K562 (cell line): ENCODE measurements around the gene BNIPL. TPM values are rescaled to one million over a fixed set of nuclear protein-coding genes. Genes with fewer than 3 reads are reported as not detected.
A peak's percentile ranks its signal among the peaks of the same experiment; 100 is the strongest.

ENCODE experiments used
- BCL6 ChIP-seq: fragments of 250-450 bp; sonication (Bioruptor Pico); IDR thresholded peaks from 2 replicates; pipeline ENCODE4 v1.4.0; 2020
- BCLAF1 ChIP-seq, 2 experiments: fragments of 450-650 bp in 1 of 2; IDR thresholded peaks; 2 replicates each; pipeline ENCODE4 v1.6.1; 2011 to 2017; ENCODE audit warnings: low read depth in 2 of 2, antibody characterized with exemption in 1 of 2, borderline replicate concordance in 1 of 2, low read length in 1 of 2, mild to moderate bottlenecking in 1 of 2, mixed read lengths in 1 of 2; ENCODE audit not compliant: control insufficient read depth in 1 of 2
- CHD7 ChIP-seq: fragments of 200-600 bp; sonication (generic); IDR thresholded peaks from one replicate; pipeline ENCODE4 v1.6.1; 2012; ENCODE audit warnings: mild to moderate bottlenecking, low read depth, low read length, inconsistent platforms
- EP300 ChIP-seq: IDR thresholded peaks from 2 replicates; pipeline ENCODE4 v1.6.1; 2012; ENCODE audit warnings: low read length, improper control_type of control experiment
- ID3 ChIP-seq, 2 experiments: fragments of 250-450 bp in 1 of 2; fragments of 450-650 bp in 1 of 2; sonication (Bioruptor Pico) in 1 of 2; IDR thresholded peaks; 2 replicates each; pipeline versions ENCODE4 v1.6.1 to v1.8.0; 2016 to 2021; ENCODE audit warnings: mild to moderate bottlenecking in 2 of 2, moderate library complexity in 2 of 2, missing compliant biosample characterization in 1 of 2, missing genetic modification characterization in 1 of 2
- KLF6 ChIP-seq: fragments of 250-450 bp; sonication (Bioruptor Pico); IDR thresholded peaks from 2 replicates; pipeline ENCODE4 v1.4.0; 2020; ENCODE audit warnings: mild to moderate bottlenecking, moderate library complexity, borderline replicate concordance
- LCOR ChIP-seq: sonication (generic); formaldehyde crosslinking; IDR thresholded peaks from 2 replicates; pipeline ENCODE4 v1.8.0; 2022; ENCODE audit warnings: mild to moderate bottlenecking, missing genetic modification reagents
- TRIM28 ChIP-seq: fragments of 450-650 bp; IDR thresholded peaks from 2 replicates; pipeline ENCODE4 v1.6.1; 2017
- YBX1 ChIP-seq: fragments of 450-650 bp; IDR thresholded peaks from 2 replicates; pipeline ENCODE4 v1.7.1; 2016; ENCODE audit warnings: mild to moderate bottlenecking
- ZNF586 ChIP-seq: fragments of 450-650 bp; formaldehyde crosslinking; conservative IDR thresholded peaks from 2 replicates; pipeline ENCODE4 v1.4.0; 2020; ENCODE audit warnings: mild to moderate bottlenecking, moderate library complexity
- ZNF655 ChIP-seq: fragments of 250-450 bp; sonication (Bioruptor Pico); IDR thresholded peaks from 2 replicates; pipeline ENCODE4 v1.5.0; 2021
- polyA plus RNA-seq, 8 experiments: library from polyadenylated mRNA; depleted of rRNA in 4 of 8; stranded (reverse) in 5 of 8; unstranded in 3 of 8; fragments of >200 nt; fragmentation: Nextera tagmentation in 2 of 8; fragmentation: Illumina TruSeq in 1 of 8; extraction: Ambion mirVana in 2 of 8; extraction: Trizol in 1 of 8; gene quantifications; 2 replicates each; pipeline versions ENCODE4 v1.2.1 to v1.2.3, GENCODE V29; 2011 to 2014; ENCODE audit warnings: inconsistent platforms in 1 of 8, missing spikeins in 1 of 8
- total RNA-seq, 7 experiments: library from RNA; depleted of rRNA in 6 of 7; stranded (reverse); fragments of >200 nt in 6 of 7; fragmentation: Illumina TruSeq in 2 of 7; extraction: Trizol in 2 of 7; gene quantifications; 2 replicates each; pipeline versions ENCODE4 v1.2.1 to v1.2.3, GENCODE V29; 2011 to 2021; ENCODE audit warnings: low replicate concordance in 1 of 7

Gene BNIPL
- total and polyA plus RNA-seq, 9 of the 15 experiments (the other 6 are each of a cell fraction or from before 2014, with no cell fraction given) = 0.08 to 1.4 (median 0.68) TPM

GRCh38 chr1:151013518-151013917, 22.9 kb upstream of the BNIPL start (continued):
- TF ChIP-seq BCLAF1 (IDR thresholded peaks at IDR 0.05; ENCODE audit: borderline replicate concordance in 1 of 2, control insufficient read depth in 1 of 2, low read depth in 2 of 2, low read length in 1 of 2) (no peak), KLF6 (CRISPR knock-in tag) (no peak), BCL6 (CRISPR knock-in tag) (no peak), TRIM28 (no peak), YBX1 (no peak), ZNF586 (CRISPR knock-in tag) (no peak), ID3 (CRISPR knock-in tag; IDR thresholded peaks at IDR 0.05) (no peak), ID3 (tag; IDR thresholded peaks at IDR 0.05) (no peak), ZNF655 (CRISPR knock-in tag) (no peak), LCOR (CRISPR knock-in tag) (no peak), CHD7 (no peak), EP300 (peak; percentile 31; the same call in 1 of the 2 replicates)
